Stomach (tissue), 9 donors: ENCODE measurements around the gene MMP20. TPM values are rescaled to one million over a fixed set of nuclear protein-coding genes. Genes with fewer than 3 reads are reported as not detected.
"Not testable (repeated sequence)": the region's sequence is repeated elsewhere in the genome, so short reads cannot be mapped to it uniquely, and the experiment has no call there.

ENCODE experiments used
- DNase-seq, 2 donors: peaks; one replicate each; pipeline versions ENCODE4 v3.0.0 to v3.0.0-alpha.2; 2013 to 2019
- H3K27ac ChIP-seq, 5 donors: fragments of 200-600 bp in 4 of 5; sonication (generic) in 4 of 5; one replicate each; pipeline ENCODE4 v1.5.1; 2013 to 2019; ENCODE audit warnings: mild to moderate bottlenecking in 1 of 5, moderate library complexity in 1 of 5
- H3K27me3 ChIP-seq, 3 donors: fragments of 200-600 bp; sonication (generic); one replicate each; pipeline ENCODE4 v1.5.1; 2017 to 2019; ENCODE audit warnings: mixed run types in 1 of 3
- H3K36me3 ChIP-seq, 4 donors: fragments of 200-600 bp; sonication (generic); 1 replicate in 3 of 4; 2 replicates in 1 of 4; pipeline ENCODE4 v1.5.1; 2016 to 2019
- H3K4me1 ChIP-seq, 4 donors: fragments of 200-600 bp; sonication (generic); one replicate each; pipeline ENCODE4 v1.5.1; 2016 to 2019
- H3K4me3 ChIP-seq, 4 donors: fragments of 200-600 bp; sonication (generic) in 3 of 4; one replicate each; pipeline ENCODE4 v1.5.1; 2016 to 2019; ENCODE audit warnings: mild to moderate bottlenecking in 1 of 4
- H3K9me3 ChIP-seq, 4 donors: fragments of 200-600 bp; sonication (generic); one replicate each; pipeline ENCODE4 v1.5.1; 2016 to 2019
- CTCF ChIP-seq, 7 experiments: fragments of 450-650 bp in 4 of 7; fragments of 200-600 bp in 3 of 7; sonication (generic) in 3 of 7; IDR thresholded peaks; one replicate each; pipeline ENCODE4 v1.5.1; 2016 to 2019; ENCODE audit warnings: antibody characterized with exemption in 7 of 7, control low read depth in 2 of 7, mild to moderate bottlenecking in 1 of 7
- EP300 ChIP-seq: sonication (generic); formaldehyde crosslinking; IDR thresholded peaks from one replicate; pipeline ENCODE4 v1.6.1; 2017; ENCODE audit warnings: antibody characterized with exemption
- POLR2A ChIP-seq, 4 donors: fragments of 450-650 bp; IDR thresholded peaks; one replicate each; pipeline ENCODE4 v1.6.1; 2016; ENCODE audit warnings: antibody characterized with exemption in 4 of 4, control low read depth in 2 of 4, mild to moderate bottlenecking in 1 of 4, moderate library complexity in 1 of 4
- POLR2AphosphoS5 ChIP-seq, 3 donors: sonication (generic); formaldehyde crosslinking; IDR thresholded peaks; one replicate each; pipeline ENCODE4 v1.6.1; 2016; ENCODE audit warnings: antibody characterized with exemption in 3 of 3
- WGBS, 5 donors: extraction: QIAGEN DNeasy Blood & Tissue Kit in 3 of 5; methylation state at CpG; one replicate each; pipeline versions ENCODE4 v1.1.5 to v1.1.7; 2013 to 2018; 5-methylcytosine and 5-hydroxymethylcytosine counted together
- intact Hi-C: fragments of 100-400 bp; cut with DNase I; formaldehyde crosslinking; loops from one replicate; pipeline ENCODE4 v1.15.1; 2023; ENCODE audit warnings: low total_unique reads
- polyA plus RNA-seq, 3 donors: library from polyadenylated mRNA; stranded (reverse); fragments of 200-250 nt; gene quantifications; one replicate each; pipeline ENCODE4 v1.2.3, GENCODE V29; 2013
- total RNA-seq, 5 donors: library from RNA; depleted of rRNA; stranded (reverse); fragments of >200 nt; gene quantifications; one replicate each; pipeline versions ENCODE4 v1.1.0 to v1.2.3, GENCODE V29; 2014 to 2016
- donor health status: healthy with polysubstance abuse.
- donor health status: Bipolar disorder and iron deficiency.
- donor health status: healthy.

The MMP20 gene
- total and polyA plus RNA-seq, 8 donors = not detected

GRCh38 chr11:102630598-102631448, 5.7 kb upstream of the MMP20 start:
- no peaks in the 10 kb centered on the region for H3K36me3 ChIP-seq
- no peak overlapping the region for H3K27ac ChIP-seq
- intact Hi-C loops = no loop called here
- DNase-seq = no peak
- TF ChIP-seq POLR2AphosphoS5 (IDR thresholded peaks at IDR 0.05) (no peak), EP300 (no peak), CTCF (IDR thresholded peaks at IDR 0.05) (no peak), POLR2A (IDR thresholded peaks at IDR 0.05) (no peak)
- H3K4me1 ChIP-seq = peaks cover 0 to 5% (median 0%) of the 10 kb centered on the region in 4 donors
- no peak overlapping the region for H3K4me3 ChIP-seq
- H3K9me3 ChIP-seq = no peaks in the 10 kb centered on the region
- no peaks in the 10 kb centered on the region for H3K27me3 ChIP-seq
- 63 to 70% (median 65%) methylated on average over 9 to 11 of the region's 11 CpGs for WGBS, 5 donors

GRCh38 chr11:102629908-102630307, 4.8 kb upstream of the MMP20 start:
- H3K27ac ChIP-seq, DNase-seq, H3K4me1 ChIP-seq, H3K27me3 ChIP-seq, intact Hi-C loops, H3K4me3 ChIP-seq, H3K9me3 ChIP-seq, H3K36me3 ChIP-seq: not testable (repeated sequence)
- WGBS, 5 donors = 42 to 60% (median 44%) methylated on average over 1 of the region's 1 CpG

- no peak for DNase-seq
- 53 to 65% (median 58%) methylated on average over 1 of the region's 1 CpG for WGBS, 5 donors
- Histone ChIP-seq H3K27me3 (no peaks in the 10 kb centered on the region), H3K9me3 (no peaks in the 10 kb centered on the region), H3K27ac (no peak overlapping the region), H3K4me3 (no peak overlapping the region), H3K4me1 (no peaks in the 10 kb centered on the region), H3K36me3 (no peaks in the 10 kb centered on the region)
- TF ChIP-seq CTCF (IDR thresholded peaks at IDR 0.05) (no peak), POLR2AphosphoS5 (IDR thresholded peaks at IDR 0.05) (no peak), POLR2A (IDR thresholded peaks at IDR 0.05) (no peak), EP300 (no peak)
- intact Hi-C loops = no loop called here
Measured at GRCh38 chr11:102626676-102627075, 1.5 kb upstream of the MMP20 start.

GRCh38 chr11:102623998-102624397, 1.1 kb downstream of the MMP20 start:
- H3K27me3 ChIP-seq = no peaks in the 10 kb centered on the region
- H3K36me3 ChIP-seq = no peaks in the 10 kb centered on the region
- WGBS, 5 donors = 59 to 91% (median 84%) methylated on average over 8 of the region's 8 CpGs
- no peaks in the 10 kb centered on the region for H3K4me1 ChIP-seq
- TF ChIP-seq POLR2A (IDR thresholded peaks at IDR 0.05) (no peak), POLR2AphosphoS5 (IDR thresholded peaks at IDR 0.05) (no peak), CTCF (IDR thresholded peaks at IDR 0.05) (no peak), EP300 (no peak)
- peak in 1 of 2 donors; percentile 44 for DNase-seq
- intact Hi-C loops = no loop called here
- no peak overlapping the region for H3K4me3 ChIP-seq
- no peak overlapping the region for H3K27ac ChIP-seq
- no peaks in the 10 kb centered on the region for H3K9me3 ChIP-seq

GRCh38 chr11:102623128-102623527, 2.0 kb downstream of the MMP20 start:
- intact Hi-C loops = no loop called here
- H3K4me3 ChIP-seq = no peak overlapping the region
- no peaks in the 10 kb centered on the region for H3K27me3 ChIP-seq
- no peaks in the 10 kb centered on the region for H3K36me3 ChIP-seq
- H3K4me1 ChIP-seq = no peaks in the 10 kb centered on the region
- H3K27ac ChIP-seq = no peak overlapping the region
- TF ChIP-seq POLR2AphosphoS5 (IDR thresholded peaks at IDR 0.05) (no peak), EP300 (no peak), POLR2A (IDR thresholded peaks at IDR 0.05) (no peak), CTCF (IDR thresholded peaks at IDR 0.05) (no peak)
- DNase-seq = no peak
- no peaks in the 10 kb centered on the region for H3K9me3 ChIP-seq
- WGBS, 5 donors = 83 to 91% (median 85%) methylated on average over 5 of the region's 5 CpGs
